ENCODE results near the gene ARMC3. TPM values are rescaled to one million over a fixed set of nuclear protein-coding genes. Genes with fewer than 3 reads are reported as not detected.

The ARMC3 gene
- total and polyA plus RNA-seq, 2 experiments from 2014 or later: 0.24 TPM; not detected in 1

DNA sequence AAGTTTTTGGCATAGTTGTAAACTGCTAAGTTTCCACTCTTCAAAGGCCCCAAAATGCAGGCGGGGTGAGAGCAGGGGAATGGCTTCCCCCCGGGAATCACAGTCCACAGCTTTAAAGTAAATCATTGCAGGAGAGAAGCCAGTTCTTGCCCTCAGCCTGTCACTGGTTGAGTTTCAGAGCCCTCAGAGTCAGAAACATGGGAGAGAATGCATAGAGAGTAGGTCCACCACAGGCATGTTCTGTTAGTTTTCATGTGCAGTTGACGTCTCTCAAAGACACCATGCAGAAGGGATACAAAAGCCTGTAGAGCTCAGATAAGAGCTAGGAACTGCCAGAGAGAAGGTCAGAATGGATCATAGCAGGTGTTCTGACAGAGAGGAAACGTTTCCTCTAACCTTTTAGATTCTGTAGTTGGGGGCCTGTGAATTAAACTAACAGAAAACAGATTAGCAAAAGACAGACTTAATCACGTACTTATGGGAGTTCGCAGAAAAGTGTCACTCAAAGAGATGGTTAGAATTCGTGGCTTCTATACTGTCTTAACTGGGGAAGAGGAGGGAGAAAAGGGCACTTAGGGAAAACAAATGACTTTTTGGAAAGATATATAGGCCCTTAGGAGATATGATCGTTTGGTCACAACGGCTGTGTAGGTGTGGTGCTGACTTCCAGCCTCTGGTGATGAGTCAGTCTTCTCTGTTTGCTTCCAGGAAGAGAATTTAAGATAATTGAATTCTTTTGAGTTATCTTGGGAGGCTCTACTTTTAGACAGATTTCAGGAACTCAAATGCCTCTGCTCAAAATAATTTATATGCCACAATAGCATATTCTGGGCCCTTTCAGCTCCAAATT lies 119.6 kb downstream of the ARMC3 start (continued):
- TF ChIP-seq, protein P1, sequence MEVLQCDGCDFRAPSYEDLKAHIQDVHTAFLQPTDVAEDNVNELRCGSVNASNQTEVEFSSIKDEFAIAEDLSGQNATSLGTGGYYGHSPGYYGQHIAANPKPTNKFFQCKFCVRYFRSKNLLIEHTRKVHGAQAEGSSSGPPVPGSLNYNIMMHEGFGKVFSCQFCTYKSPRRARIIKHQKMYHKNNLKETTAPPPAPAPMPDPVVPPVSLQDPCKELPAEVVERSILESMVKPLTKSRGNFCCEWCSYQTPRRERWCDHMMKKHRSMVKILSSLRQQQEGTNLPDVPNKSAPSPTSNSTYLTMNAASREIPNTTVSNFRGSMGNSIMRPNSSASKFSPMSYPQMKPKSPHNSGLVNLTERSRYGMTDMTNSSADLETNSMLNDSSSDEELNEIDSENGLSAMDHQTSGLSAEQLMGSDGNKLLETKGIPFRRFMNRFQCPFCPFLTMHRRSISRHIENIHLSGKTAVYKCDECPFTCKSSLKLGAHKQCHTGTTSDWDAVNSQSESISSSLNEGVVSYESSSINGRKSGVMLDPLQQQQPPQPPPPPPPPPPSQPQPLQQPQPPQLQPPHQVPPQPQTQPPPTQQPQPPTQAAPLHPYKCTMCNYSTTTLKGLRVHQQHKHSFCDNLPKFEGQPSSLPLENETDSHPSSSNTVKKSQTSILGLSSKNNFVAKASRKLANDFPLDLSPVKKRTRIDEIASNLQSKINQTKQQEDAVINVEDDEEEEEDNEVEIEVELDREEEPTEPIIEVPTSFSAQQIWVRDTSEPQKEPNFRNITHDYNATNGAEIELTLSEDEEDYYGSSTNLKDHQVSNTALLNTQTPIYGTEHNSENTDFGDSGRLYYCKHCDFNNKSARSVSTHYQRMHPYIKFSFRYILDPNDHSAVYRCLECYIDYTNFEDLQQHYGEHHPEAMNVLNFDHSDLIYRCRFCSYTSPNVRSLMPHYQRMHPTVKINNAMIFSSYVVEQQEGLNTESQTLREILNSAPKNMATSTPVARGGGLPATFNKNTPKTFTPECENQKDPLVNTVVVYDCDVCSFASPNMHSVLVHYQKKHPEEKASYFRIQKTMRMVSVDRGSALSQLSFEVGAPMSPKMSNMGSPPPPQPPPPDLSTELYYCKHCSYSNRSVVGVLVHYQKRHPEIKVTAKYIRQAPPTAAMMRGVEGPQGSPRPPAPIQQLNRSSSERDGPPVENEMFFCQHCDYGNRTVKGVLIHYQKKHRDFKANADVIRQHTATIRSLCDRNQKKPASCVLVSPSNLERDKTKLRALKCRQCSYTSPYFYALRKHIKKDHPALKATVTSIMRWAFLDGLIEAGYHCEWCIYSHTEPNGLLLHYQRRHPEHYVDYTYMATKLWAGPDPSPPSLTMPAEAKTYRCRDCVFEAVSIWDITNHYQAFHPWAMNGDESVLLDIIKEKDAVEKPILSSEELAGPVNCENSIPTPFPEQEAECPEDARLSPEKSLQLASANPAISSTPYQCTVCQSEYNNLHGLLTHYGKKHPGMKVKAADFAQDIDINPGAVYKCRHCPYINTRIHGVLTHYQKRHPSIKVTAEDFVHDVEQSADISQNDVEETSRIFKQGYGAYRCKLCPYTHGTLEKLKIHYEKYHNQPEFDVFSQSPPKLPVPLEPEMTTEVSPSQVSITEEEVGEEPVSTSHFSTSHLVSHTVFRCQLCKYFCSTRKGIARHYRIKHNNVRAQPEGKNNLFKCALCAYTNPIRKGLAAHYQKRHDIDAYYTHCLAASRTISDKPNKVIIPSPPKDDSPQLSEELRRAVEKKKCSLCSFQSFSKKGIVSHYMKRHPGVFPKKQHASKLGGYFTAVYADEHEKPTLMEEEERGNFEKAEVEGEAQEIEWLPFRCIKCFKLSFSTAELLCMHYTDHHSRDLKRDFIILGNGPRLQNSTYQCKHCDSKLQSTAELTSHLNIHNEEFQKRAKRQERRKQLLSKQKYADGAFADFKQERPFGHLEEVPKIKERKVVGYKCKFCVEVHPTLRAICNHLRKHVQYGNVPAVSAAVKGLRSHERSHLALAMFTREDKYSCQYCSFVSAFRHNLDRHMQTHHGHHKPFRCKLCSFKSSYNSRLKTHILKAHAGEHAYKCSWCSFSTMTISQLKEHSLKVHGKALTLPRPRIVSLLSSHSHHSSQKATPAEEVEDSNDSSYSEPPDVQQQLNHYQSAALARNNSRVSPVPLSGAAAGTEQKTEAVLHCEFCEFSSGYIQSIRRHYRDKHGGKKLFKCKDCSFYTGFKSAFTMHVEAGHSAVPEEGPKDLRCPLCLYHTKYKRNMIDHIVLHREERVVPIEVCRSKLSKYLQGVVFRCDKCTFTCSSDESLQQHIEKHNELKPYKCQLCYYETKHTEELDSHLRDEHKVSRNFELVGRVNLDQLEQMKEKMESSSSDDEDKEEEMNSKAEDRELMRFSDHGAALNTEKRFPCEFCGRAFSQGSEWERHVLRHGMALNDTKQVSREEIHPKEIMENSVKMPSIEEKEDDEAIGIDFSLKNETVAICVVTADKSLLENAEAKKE (CRISPR knock-in tag; IDR thresholded peaks at IDR 0.05): no peak
- TF ChIP-seq POLR2AphosphoS5 (IDR thresholded peaks at IDR 0.05; ENCODE audit: low read depth): no peak

DNA sequence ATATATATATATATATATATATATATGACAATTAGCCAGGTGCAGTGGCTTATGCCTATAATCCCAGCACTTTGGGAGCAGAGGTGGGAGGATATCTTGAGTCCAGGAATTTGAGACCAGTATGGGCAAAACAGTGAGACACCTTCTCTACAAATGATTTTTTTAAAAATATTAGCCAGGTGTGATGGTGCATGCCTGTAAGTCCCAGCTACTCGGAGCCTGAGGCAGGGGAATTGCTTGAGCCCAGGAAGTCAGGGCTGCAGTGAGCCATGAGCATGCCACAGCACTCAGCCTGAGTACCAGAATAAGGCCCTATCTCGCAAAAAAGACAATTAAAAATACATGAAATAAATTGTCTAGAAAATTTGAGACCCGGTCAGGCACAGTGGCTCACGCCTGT lies 120.3 kb downstream of the ARMC3 start:
- ATAC-seq: no peak
- H3K27ac ChIP-seq (ENCODE audit: low read depth): no peak overlapping the region
- no peak for TF ChIP-seq EZH2phosphoT487 (IDR thresholded peaks at IDR 0.05; ENCODE audit: unreplicated experiment)
- no peak for TF ChIP-seq CREB1 (CRISPR knock-in tag; IDR thresholded peaks at IDR 0.05; ENCODE audit: low read depth)
- TF ChIP-seq NANOG (IDR thresholded peaks at IDR 0.05; ENCODE audit: borderline replicate concordance): no peak
- TF ChIP-seq, protein P2, sequence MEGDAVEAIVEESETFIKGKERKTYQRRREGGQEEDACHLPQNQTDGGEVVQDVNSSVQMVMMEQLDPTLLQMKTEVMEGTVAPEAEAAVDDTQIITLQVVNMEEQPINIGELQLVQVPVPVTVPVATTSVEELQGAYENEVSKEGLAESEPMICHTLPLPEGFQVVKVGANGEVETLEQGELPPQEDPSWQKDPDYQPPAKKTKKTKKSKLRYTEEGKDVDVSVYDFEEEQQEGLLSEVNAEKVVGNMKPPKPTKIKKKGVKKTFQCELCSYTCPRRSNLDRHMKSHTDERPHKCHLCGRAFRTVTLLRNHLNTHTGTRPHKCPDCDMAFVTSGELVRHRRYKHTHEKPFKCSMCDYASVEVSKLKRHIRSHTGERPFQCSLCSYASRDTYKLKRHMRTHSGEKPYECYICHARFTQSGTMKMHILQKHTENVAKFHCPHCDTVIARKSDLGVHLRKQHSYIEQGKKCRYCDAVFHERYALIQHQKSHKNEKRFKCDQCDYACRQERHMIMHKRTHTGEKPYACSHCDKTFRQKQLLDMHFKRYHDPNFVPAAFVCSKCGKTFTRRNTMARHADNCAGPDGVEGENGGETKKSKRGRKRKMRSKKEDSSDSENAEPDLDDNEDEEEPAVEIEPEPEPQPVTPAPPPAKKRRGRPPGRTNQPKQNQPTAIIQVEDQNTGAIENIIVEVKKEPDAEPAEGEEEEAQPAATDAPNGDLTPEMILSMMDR (conservative IDR thresholded peaks at IDR 0.05; ENCODE audit: low read depth in 2 of 2): no peak
- no peak for TF ChIP-seq ZNF114 (CRISPR knock-in tag; IDR thresholded peaks at IDR 0.05)
- TF ChIP-seq STAT1 (IDR thresholded peaks at IDR 0.05; ENCODE audit: unreplicated experiment): no peak
- TF ChIP-seq, protein P3, sequence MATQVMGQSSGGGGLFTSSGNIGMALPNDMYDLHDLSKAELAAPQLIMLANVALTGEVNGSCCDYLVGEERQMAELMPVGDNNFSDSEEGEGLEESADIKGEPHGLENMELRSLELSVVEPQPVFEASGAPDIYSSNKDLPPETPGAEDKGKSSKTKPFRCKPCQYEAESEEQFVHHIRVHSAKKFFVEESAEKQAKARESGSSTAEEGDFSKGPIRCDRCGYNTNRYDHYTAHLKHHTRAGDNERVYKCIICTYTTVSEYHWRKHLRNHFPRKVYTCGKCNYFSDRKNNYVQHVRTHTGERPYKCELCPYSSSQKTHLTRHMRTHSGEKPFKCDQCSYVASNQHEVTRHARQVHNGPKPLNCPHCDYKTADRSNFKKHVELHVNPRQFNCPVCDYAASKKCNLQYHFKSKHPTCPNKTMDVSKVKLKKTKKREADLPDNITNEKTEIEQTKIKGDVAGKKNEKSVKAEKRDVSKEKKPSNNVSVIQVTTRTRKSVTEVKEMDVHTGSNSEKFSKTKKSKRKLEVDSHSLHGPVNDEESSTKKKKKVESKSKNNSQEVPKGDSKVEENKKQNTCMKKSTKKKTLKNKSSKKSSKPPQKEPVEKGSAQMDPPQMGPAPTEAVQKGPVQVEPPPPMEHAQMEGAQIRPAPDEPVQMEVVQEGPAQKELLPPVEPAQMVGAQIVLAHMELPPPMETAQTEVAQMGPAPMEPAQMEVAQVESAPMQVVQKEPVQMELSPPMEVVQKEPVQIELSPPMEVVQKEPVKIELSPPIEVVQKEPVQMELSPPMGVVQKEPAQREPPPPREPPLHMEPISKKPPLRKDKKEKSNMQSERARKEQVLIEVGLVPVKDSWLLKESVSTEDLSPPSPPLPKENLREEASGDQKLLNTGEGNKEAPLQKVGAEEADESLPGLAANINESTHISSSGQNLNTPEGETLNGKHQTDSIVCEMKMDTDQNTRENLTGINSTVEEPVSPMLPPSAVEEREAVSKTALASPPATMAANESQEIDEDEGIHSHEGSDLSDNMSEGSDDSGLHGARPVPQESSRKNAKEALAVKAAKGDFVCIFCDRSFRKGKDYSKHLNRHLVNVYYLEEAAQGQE (IDR thresholded peaks at IDR 0.05; ENCODE audit: unreplicated experiment): no peak

More for the DNA sequence above, 120.3 kb downstream of the ARMC3 start:
- Mint-ChIP-seq H3K4me3 (no peak overlapping the region), H3K27me3 (ENCODE audit: insufficient read depth, low read depth, poor library complexity) (no peaks in the 10 kb centered on the region), H3K27ac (no peak overlapping the region), H3K4me1 (peaks cover 17% of the 10 kb centered on the region), H3K36me3 (ENCODE audit: low read depth) (no peaks in the 10 kb centered on the region), H3K9me3 (no peaks in the 10 kb centered on the region)
- H3K79me2 ChIP-seq (replicated peaks; ENCODE audit: insufficient read depth): no peaks in the 10 kb centered on the region
- H3K27me3 ChIP-seq (ENCODE audit: insufficient read depth): no peaks in the 10 kb centered on the region
- no peaks in the 10 kb centered on the region for H3F3A ChIP-seq (replicated peaks; ENCODE audit: low read depth)
- peaks cover 11% of the 10 kb centered on the region for H3K4me1 ChIP-seq (ENCODE audit: insufficient read depth)
- peaks cover 14% of the 10 kb centered on the region; the same call in 1 of the 2 replicates for H3K9me2 ChIP-seq (ENCODE audit: insufficient read depth)
- H2AFZ ChIP-seq: no peak overlapping the region
- H3K4me3 ChIP-seq: no peak overlapping the region
- no peak for DNase-seq (ENCODE audit: low spot score)
- H3K4me2 ChIP-seq: no peak overlapping the region
- H4K20me1 ChIP-seq (replicated peaks; ENCODE audit: insufficient read depth): no peaks in the 10 kb centered on the region
- no peaks in the 10 kb centered on the region for H3K36me3 ChIP-seq (ENCODE audit: insufficient read depth)

Data from GM23338 (cell line).